Measurements from ENCODE around the gene SGCE.

The SGCE gene

GRCh38 chr7:94562525-94562924, 93.4 kb downstream of the SGCE start:
- no peak for DNase-seq

- no peak for DNase-seq
Observed at GRCh38 chr7:94561841-94562514, 94.0 kb downstream of the SGCE start.

DNA sequence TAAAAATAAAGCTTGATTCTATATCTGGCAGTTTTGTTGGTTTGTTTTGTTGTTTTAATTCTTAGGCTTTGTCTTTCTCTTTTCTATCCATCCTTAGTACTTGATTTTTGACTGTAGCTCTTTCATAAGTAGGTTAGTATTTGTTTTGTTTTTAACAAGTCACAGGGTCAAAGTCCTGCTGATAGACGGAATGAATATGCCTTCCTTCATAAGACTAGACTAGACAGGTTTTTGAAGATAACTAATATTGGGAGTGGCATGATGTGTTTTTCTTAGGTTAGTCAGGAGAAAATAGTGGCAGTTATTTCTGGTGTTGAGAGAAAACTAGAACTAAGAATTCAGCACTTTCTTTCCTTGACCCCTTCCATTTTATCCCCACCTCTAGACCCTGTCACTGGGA, 96.0 kb downstream of the SGCE start:
- DNase-seq: no peak

- DNase-seq: no peak
Observed at GRCh38 chr7:94557215-94557614, 98.7 kb downstream of the SGCE start.

GRCh38 chr7:94556028-94556427, 99.9 kb downstream of the SGCE start:
- DNase-seq: no peak

GRCh38 chr7:94547126-94547525, 108.8 kb downstream of the SGCE start:
- no peak for DNase-seq

DNA sequence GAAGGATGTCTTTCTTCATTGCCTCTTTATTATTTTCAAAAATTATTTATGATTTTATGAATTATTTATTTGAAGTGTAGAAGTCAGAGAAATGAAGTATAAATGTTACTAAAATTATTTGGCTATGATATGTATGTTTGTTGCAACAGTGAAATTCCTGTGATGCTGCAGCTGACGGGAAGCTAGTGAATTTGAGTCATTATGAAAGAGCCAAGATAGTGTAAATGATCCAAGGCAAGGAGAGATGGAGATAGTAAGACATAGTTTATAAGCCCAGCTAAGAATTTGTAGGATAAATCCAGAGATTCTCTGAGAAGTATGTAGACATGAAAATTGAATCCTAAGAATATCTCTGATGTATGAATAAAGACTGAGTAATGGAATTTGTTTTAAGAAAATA, 115.5 kb downstream of the SGCE start:
- DNase-seq: no peak
